NCI-H446 treated with DMSO at 0.1 percent for 48 hours (cell line): Measurements from ENCODE around the gene UNC5C.
A peak's percentile ranks its signal among the peaks of the same experiment; 100 is the strongest.

Experiments
- DNase-seq: peaks from one replicate; lab custom pipeline; 2025; lab: John Stamatoyannopoulos, UW

UNC5C gene

DNA sequence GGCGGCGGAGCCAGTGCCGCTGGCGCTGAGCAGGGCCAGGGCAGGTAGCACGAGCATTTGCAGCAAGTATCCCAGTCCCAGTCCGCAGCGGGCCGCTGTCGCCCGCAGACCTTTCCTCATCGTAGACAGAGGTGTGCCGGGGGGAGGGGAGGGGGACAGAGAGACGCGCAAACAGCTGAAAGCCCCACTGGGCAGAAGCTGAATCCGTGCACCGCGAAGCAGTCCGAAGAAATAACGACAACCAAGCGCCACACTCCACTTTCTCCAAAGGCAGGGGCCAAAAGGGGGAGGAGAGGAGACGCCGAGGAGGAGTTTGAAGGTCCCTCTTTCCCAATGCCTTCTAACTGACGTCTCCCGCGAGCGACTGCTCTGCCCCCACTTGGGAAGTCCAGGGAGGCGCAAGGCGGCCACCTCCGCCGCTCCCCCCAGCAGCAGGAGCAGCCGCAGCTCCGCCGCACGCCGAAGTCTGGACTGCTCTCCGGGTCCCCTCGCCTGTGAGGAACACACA, at the start of gene UNC5C:
Gene UNC5C, minus strand, starts transcription at position 236 of the 508 bp plus-strand sequence.
- DNase-seq = peak; percentile 24

DNA sequence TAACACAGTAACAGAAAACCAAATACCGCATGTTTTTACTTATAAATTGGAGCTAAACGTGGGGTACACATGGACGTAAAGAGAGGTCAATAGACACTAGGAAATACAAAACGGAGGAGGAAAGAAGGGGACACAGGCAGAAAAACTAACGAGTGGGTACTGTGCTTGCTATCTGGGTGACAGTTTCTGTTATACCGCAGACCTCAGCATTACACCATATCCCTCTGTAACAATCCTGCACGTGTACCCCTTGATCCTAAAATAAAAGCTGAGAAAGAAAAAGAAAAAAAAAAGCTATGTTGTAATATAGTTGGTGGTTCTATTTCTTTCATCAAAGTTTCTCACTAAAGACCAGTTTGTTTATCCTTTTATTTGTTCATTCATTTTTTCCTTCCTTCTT, 47.9 kb upstream of the UNC5C start:
- DNase-seq = no peak

DNA sequence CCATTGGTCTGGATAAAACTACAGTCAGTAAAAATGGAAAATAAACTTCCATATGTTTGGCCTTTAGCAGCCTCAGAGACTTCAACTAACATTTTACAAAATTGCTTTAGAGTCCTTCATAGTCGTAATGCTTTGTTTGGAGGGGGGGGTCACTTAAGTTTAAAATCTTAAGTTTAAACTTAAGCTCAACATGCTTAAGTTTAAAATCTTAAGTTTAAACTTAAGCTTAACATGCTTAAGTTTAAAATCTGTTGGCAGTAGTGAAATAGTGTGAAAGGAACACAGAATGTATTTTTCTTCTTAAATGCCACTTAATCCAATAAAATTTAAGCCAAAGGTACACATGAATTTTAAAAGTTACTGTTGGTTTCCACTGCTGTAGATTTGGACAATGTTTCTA, 45.9 kb upstream of the UNC5C start:
- DNase-seq = no peak

GRCh38 chr4:95594013-95594412, 45.2 kb upstream of the UNC5C start:
- no peak for DNase-seq

DNA sequence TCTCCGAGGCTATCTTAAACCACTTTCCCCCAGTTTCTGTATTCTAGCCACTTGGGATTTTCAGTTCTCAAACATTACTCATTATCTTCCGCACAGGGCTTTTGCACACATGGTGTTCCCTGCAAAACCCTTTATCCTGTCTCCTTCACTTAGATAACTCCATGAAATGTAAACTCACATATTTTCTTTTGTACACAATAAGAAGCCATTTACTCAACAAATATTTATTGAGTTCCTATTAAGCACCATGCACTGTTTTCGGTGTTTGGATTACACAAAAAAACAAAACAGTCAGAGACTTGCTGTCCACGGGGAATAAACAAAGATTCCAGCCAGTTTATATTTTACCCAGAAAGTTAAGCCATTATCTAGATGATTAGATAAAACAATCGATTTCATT, 42.5 kb upstream of the UNC5C start:
- no peak for DNase-seq

DNA sequence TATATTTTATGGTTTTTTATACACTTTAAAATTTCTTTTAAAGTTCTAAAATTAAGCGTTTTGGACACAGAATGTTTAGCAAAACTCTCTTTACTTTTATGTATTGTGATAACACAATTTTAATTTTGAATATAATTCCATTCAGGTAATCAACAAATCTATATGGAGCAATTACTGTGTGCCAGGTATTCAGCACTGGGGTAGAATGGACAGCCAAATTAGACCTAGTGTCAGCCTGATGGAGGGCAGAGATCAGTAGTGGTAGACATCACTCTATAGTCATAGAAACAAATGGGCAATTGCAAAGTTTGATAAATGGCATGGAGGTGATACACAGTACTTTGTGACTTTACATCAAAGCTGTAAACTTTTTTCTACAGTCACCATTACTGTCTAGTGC, 41.8 kb upstream of the UNC5C start:
- DNase-seq = no peak

DNA sequence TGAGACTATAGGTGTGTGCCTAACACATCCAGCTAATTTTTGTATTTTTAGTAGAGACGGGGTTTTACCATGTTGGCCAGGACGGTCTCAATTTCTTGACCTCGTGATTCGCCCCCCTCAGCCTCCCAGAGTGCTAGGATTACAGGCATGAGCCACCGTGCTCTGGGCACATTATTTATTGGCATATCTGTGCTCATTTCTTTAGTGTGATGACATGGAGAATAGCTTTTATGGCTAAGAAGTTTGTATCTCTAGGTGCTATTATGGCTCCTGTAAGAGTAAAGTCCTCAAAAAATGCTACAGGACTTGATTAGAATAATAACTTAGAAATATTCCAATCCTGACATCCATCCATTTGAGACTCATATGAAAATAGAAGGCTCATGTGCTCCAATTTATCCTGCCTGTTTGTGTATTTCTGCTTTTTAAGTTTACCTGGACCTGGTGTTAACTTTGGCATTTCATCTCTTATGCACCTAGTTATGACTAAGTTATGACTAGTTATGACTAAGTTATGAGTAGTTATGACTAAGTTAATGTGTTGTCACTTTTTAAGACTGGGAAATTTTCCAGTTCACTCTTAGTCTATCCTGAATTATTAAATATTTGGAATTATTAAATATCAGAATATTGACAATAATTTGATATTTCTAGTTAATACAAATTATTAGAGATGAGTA, 36.4 kb upstream of the UNC5C start:
- DNase-seq = no peak

DNA sequence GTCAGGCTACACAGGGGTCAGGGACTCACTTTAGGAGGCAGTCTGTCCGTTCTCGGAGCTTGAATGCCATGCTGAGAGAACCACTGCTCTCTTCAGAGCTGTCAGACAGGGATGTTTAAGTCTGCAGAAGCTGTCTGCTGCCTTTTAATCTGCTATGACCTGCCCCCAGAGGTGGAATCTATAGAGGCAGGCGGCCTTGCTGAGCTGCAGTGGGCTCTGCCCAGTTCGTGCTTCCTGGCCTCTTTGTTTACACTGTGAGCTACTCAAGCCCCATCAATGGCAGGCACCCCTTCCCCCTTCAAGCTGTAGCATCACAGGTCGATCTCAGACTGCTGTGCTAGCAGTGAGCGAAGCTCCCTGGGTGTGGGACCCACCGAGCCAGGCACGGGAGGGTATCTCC, 31.5 kb upstream of the UNC5C start:
- DNase-seq = no peak

GRCh38 chr4:95572304-95572991, 23.7 kb upstream of the UNC5C start:
- DNase-seq = no peak

- DNase-seq = no peak
Measured at GRCh38 chr4:95571577-95571976, 22.8 kb upstream of the UNC5C start.

GRCh38 chr4:95563638-95564337, 15.0 kb upstream of the UNC5C start:
- DNase-seq = no peak

DNA sequence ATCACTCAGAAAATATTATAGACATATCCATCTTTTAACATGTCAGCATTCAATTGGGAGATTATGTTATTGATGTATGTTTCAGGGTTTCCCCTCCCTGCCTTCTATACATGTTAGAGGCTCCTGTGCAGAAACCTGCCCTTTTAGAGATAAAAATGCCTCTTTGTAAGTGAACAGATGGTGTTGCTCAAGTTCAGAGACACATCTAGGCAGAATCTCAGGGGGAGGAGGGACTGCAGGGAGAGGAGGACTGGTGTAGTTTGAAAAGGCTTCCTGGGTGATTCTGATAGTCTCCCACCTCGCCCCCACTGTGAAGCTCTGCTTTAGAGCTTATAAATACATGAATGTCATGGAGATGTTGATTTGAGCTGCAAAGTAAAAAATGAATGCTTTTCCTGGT, 12.0 kb upstream of the UNC5C start:
- DNase-seq = no peak

DNA sequence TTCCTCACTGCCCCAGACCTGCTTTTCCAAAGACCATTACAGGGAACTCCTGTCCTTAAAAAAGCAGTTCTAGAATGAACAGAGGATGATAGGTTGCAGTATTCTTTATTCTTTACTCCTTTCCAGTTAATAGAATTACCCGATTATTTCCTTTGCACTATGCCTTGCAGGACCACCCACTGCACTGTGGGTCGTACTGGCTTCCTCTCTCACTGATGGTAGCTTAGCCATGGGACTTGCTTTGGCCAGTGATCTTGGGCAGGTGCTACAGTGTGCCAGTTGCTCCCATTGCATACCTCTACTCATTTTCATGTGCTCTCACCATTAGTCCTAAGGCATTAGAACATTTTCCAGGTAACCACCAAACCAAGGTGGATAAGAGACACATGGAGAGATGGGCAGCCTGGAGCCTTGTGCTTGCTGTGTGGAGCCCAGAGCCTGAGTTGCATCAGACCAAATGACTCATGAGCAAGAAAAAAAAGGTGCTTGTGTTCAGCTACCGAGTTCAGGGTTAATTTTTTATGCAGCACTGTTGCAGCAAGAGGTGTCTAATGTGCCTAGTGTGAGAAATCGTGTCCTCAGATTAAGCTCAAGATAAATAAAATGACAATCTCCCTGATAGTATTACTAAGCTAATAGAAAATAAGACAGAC, 7.6 kb upstream of the UNC5C start:
- DNase-seq = no peak

DNA sequence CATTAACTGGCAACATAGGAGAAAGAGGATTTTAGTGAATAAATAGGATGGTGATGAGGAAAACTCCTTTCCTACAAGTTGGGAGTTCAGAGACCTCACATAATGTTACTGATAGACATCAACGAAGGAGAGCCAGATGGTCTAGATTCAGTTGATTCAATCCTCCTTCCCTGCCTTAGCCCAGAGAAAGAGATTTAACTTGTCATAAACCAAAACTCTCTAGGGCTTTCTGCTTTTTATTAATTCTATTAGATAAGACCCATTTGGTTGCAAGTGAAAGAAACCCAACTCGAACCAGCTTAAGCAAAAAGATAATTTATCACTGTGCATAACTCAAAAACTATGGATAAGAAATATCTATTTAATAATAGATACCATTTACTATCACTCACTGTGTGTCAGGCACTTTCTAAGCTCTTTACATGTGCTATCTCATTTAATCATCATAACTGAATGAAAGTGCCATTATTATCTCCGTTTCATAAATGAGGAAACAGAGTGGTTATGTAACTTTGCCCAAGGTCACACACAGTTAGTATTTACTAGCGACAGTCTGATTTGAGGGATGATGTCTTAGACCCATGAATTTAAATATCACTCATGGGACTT, 4.3 kb upstream of the UNC5C start:
- DNase-seq = no peak

- DNase-seq = no peak
Measured at GRCh38 chr4:95551653-95552052, 2.9 kb upstream of the UNC5C start.

GRCh38 chr4:95550115-95550987, 1.6 kb upstream of the UNC5C start:
- DNase-seq = no peak

DNA sequence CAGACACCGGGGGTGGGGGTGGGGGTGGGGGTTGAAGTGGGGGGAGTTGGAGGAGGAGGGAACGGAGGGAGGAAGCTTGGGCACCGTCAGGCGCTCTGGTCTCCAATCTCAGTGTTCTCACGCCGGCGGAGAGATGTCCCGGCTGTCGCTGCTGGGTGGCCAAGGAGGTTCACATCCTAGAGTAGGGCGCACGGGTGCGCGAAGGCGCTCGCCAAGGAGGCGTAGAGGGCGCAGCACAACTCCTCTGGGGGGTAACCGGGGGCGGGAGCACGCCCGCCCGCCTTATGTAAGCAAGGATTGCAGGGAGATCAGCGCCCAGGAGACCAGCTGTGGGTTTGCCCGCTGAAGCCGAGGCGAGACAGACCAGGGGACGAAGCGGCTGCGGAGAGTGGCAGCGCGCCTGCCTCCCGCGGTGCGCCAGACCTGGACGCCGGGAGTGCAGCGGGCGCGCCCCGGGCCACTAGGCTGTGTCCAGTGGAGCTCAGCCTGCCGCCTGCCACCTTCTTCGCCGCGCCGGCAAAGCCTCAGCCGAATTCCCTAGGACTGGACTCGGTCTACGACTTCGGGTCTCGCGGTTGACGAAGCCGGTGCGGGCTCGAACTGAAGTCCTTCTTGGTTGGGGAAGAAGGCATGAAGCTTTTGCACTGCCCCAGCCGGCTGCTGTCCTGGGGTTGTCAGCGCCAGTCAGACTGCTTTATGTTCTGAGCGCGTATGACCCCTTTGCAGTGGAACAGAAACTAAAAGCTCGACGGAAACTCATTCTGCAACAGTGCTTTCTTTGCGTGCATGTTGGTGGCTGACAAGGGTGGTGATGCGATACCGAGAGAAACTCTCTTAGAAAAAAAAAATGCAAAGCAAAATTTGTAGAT, 707 bp upstream of the UNC5C start:
- peak; percentile 16 for DNase-seq

GRCh38 chr4:95547715-95548471, 880 bp downstream of the UNC5C start:
- no peak for DNase-seq
